Hypothalamus (tissue), 51 donors: Measurements from ENCODE around the gene GPHN.

Experiments used
- DNase-seq, 51 donors: peaks; one replicate each; lab custom pipeline; 2025; lab: John Stamatoyannopoulos, UW

Gene GPHN

GRCh38 chr14:66507722-66508546 is at the start of gene GPHN:
Gene GPHN, plus strand, starts transcription at chr14:66508147.
- DNase-seq, result peak; percentile 57 to 98 (median 93)

GRCh38 chr14:66459603-66460002 is 48.3 kb upstream of the GPHN start:
- no peak for DNase-seq

GRCh38 chr14:66464261-66464660 is 43.7 kb upstream of the GPHN start:
- no peak for DNase-seq

- DNase-seq, result no peak
Observed at GRCh38 chr14:66468778-66469367, 39.1 kb upstream of the GPHN start.

- DNase-seq, result no peak
Observed at GRCh38 chr14:66471584-66471983, 36.4 kb upstream of the GPHN start.

- no peak for DNase-seq
Observed at GRCh38 chr14:66472251-66472650, 35.7 kb upstream of the GPHN start.

GRCh38 chr14:66473223-66473622 is 34.7 kb upstream of the GPHN start:
- DNase-seq, result no peak

GRCh38 chr14:66476964-66477363 is 31.0 kb upstream of the GPHN start:
- no peak for DNase-seq

GRCh38 chr14:66477567-66477966 is 30.4 kb upstream of the GPHN start:
- DNase-seq, result no peak

- no peak for DNase-seq
Observed at GRCh38 chr14:66482873-66483272, 25.1 kb upstream of the GPHN start.

- DNase-seq, result no peak
Observed at GRCh38 chr14:66483322-66483721, 24.6 kb upstream of the GPHN start.

- no peak for DNase-seq
Observed at GRCh38 chr14:66485029-66485428, 22.9 kb upstream of the GPHN start.

- DNase-seq, result no peak
Observed at GRCh38 chr14:66485910-66486421, 22.0 kb upstream of the GPHN start, which contains the start of gene CCDC196. Gene CCDC196, plus strand, starts transcription at chr14:66486371. Its CDS starts 132 bp downstream, at chr14:66486503.

GRCh38 chr14:66487164-66487563 is 20.8 kb upstream of the GPHN start:
- DNase-seq, result no peak

- no peak for DNase-seq
Observed at GRCh38 chr14:66490143-66491111, 17.5 kb upstream of the GPHN start.

GRCh38 chr14:66493750-66494149 is 14.2 kb upstream of the GPHN start:
- DNase-seq, result no peak

- peak in 25 of 51 donors; percentile 0 to 74 (median 30) for DNase-seq
Observed at GRCh38 chr14:66495218-66496098, 12.5 kb upstream of the GPHN start.

- no peak for DNase-seq
Observed at GRCh38 chr14:66496188-66496807, 11.6 kb upstream of the GPHN start.

GRCh38 chr14:66496911-66497310 is 11.0 kb upstream of the GPHN start:
- DNase-seq, result no peak
